Muscle layer of colon (tissue), 2 donors: ENCODE measurements around the gene LRRC8E.
"Not testable (repeated sequence)": the region's sequence is repeated elsewhere in the genome, so short reads cannot be mapped to it uniquely, and the experiment has no call there.

ENCODE experiments used
- H3K27ac ChIP-seq: one replicate; pipeline ENCODE4 v1.7.0; 2013; ENCODE audit warnings: low read depth, mild to moderate bottlenecking, low read length, moderate library complexity
- H3K27me3 ChIP-seq, 2 donors: one replicate each; pipeline ENCODE4 v1.7.0; 2013; ENCODE audit warnings: low read length in 2 of 2, mild to moderate bottlenecking in 2 of 2; ENCODE audit not compliant: insufficient read depth in 2 of 2, control insufficient read depth in 1 of 2
- H3K36me3 ChIP-seq: one replicate; pipeline ENCODE4 v1.7.0; 2013; ENCODE audit warnings: mild to moderate bottlenecking, low read length; ENCODE audit not compliant: insufficient read depth
- H3K4me1 ChIP-seq: one replicate; pipeline ENCODE4 v1.7.0; 2013; ENCODE audit warnings: mild to moderate bottlenecking, low read length; ENCODE audit not compliant: insufficient read depth
- H3K4me3 ChIP-seq, 2 donors: one replicate each; pipeline ENCODE4 v1.7.0; 2013; ENCODE audit warnings: low read length in 2 of 2, low read depth in 1 of 2, mild to moderate bottlenecking in 1 of 2, moderate library complexity in 1 of 2
- H3K9ac ChIP-seq: one replicate; pipeline ENCODE4 v1.7.0; 2013; ENCODE audit warnings: low read length
- H3K9me3 ChIP-seq: one replicate; pipeline ENCODE4 v1.7.0; 2013; ENCODE audit warnings: mild to moderate bottlenecking, low read length
- donor health status: abdominal sarcoma.
- donor health status: Adenocarcinoma of cecum.

Gene LRRC8E

GRCh38 chr19:7928334-7928706, 40.0 kb downstream of the LRRC8E start:
- Histone ChIP-seq H3K36me3 (peaks cover 33% of the 10 kb centered on the region), H3K4me3 (peak overlapping the region in 1 of 2 donors; percentile 42), H3K27ac (peak overlapping the region; percentile 84), H3K27me3 (no peaks in the 10 kb centered on the region), H3K9me3 (no peaks in the 10 kb centered on the region), H3K9ac (peak overlapping the region; percentile 82), H3K4me1 (peaks cover 62% of the 10 kb centered on the region)

DNA sequence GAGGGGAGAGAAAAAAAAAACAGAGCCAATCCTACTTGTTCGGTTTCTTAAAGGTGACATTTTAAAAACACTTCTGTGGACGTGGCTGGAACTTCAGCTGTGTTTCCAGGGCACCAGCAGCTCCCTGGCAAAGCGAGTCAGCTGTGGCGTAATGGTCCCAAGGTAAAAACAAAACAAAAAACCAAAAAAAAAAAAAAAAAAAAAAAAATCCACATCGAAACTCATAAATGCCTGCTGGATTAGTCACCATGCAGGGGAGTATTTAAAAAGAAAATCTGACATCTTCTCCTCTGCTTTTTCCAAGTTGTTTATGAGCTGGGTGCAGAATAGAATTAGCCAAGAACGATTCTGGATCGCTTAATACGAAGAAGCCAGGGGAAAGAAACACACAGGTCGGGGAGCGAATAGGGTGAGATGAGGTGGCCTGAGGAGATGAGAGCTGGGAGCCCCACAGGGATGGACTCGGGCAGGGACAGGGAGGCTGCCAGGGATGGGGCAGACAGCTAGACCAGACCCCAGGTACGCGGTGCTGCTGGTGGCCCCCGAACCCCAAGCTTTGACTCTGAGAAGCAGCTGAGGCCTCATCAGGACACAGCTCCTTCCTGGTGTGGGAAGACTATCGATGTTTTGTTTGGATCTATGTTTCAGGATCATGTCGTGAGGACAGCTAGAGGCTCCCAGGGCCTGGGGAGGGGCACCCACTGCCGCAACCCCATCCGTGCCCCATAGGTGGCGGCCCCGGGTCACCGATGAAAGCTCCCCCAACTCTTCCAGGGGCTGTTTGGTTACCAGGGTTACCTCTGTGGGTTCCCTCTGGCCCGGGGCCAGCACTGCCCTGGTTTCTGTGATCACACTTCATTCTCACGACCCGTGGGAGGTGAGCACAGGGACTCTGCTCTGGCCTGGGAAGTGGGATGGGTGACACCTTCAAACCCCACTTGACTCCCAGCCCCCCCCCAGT, 40.7 kb downstream of the LRRC8E start:
- Histone ChIP-seq H3K27me3 (no peaks in the 10 kb centered on the region), H3K9ac (peak overlapping the region; percentile 82), H3K4me1 (peaks cover 59% of the 10 kb centered on the region), H3K9me3 (no peaks in the 10 kb centered on the region), H3K36me3 (peaks cover 40% of the 10 kb centered on the region), H3K4me3 (peak overlapping the region in 1 of 2 donors; percentile 42), H3K27ac (peak overlapping the region; percentile 84)

- H3K9ac ChIP-seq, result peak overlapping the region; percentile 11
- H3K4me1 ChIP-seq, result peaks cover 59% of the 10 kb centered on the region
- not testable (repeated sequence) for H3K4me3 ChIP-seq, H3K9me3 ChIP-seq, H3K27me3 ChIP-seq
- H3K27ac ChIP-seq, result peak overlapping the region; percentile 87
- H3K36me3 ChIP-seq, result peaks cover 48% of the 10 kb centered on the region
These were observed 41.7 kb downstream of the LRRC8E start for GRCh38 chr19:7930030-7930429.

- peaks cover 55% of the 10 kb centered on the region for H3K36me3 ChIP-seq
- no peak overlapping the region for H3K4me3 ChIP-seq
- H3K9me3 ChIP-seq, result no peaks in the 10 kb centered on the region
- no peaks in the 10 kb centered on the region for H3K27me3 ChIP-seq
- H3K4me1 ChIP-seq, result peaks cover 59% of the 10 kb centered on the region
- peak overlapping the region; percentile 87 for H3K27ac ChIP-seq
- peak overlapping the region; percentile 11 for H3K9ac ChIP-seq
These were observed 42.5 kb downstream of the LRRC8E start for GRCh38 chr19:7930765-7931164.

GRCh38 chr19:7931221-7932061, 43.1 kb downstream of the LRRC8E start:
- peaks cover 62% of the 10 kb centered on the region for H3K36me3 ChIP-seq
- peak overlapping the region; percentile 11 for H3K9ac ChIP-seq
- no peak overlapping the region for H3K4me3 ChIP-seq
- H3K9me3 ChIP-seq, result no peaks in the 10 kb centered on the region
- H3K27ac ChIP-seq, result peak overlapping the region; percentile 88
- peaks cover 56% of the 10 kb centered on the region for H3K4me1 ChIP-seq
- H3K27me3 ChIP-seq, result no peaks in the 10 kb centered on the region

DNA sequence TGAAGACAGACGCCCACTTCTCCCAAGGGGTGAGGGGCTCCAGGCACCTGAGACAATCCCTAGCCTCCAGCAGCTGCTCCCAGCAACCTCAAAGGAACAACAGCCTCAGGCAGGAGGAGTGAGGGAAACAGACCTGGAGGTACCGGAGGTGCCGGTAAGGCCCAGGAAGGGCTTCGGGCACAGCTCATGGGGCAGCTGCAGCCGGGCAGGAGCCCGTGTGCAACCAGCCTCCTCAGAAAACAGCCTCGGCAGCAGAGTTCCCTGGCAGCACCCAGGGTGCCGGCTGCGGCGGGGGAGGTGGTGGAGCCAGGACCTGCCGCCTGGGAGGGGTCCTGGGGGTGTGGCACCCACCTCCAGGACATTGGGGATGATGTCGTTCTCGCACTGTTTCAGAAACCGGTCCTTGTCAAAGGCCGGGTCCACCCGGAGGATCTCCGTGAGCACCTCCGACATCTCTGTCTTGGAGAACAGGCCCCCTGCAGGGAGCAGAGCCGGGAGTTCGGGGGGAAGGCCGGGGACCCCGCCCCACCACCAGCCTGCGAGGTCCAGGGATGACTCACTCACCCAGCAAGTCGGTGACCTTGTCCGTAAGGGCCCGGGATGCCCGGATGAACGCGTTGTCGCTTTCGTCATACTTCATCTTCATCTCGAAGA, 44.1 kb downstream of the LRRC8E start:
- no peak overlapping the region for H3K4me3 ChIP-seq
- H3K9me3 ChIP-seq, result no peaks in the 10 kb centered on the region
- no peak overlapping the region for H3K9ac ChIP-seq
- no peaks in the 10 kb centered on the region for H3K27me3 ChIP-seq
- peaks cover 68% of the 10 kb centered on the region for H3K36me3 ChIP-seq
- peak overlapping the region; percentile 24 for H3K27ac ChIP-seq
- peaks cover 46% of the 10 kb centered on the region for H3K4me1 ChIP-seq

DNA sequence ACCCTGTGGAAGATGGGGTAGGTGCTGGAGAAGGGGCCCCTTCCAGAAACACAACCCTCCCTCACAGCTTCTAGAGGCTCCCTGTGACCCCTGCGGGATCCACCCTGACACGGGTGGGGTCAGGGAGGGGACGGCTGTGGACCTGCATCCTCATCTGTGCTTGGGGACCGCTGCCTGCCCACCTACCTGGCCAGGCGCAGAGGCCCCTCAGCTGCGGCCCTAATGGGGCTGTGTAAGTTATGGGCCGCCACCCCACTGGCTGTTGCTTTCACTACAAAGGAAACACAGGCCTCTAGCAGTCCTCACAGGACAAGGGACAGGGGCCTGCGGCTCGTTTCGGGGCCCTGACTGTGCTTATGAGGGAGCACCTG, 44.6 kb downstream of the LRRC8E start:
- Histone ChIP-seq H3K27me3 (no peaks in the 10 kb centered on the region), H3K9me3 (no peaks in the 10 kb centered on the region), H3K4me1 (peaks cover 41% of the 10 kb centered on the region), H3K4me3 (no peak overlapping the region), H3K27ac (peak overlapping the region; percentile 24), H3K36me3 (peaks cover 69% of the 10 kb centered on the region), H3K9ac (no peak overlapping the region)

DNA sequence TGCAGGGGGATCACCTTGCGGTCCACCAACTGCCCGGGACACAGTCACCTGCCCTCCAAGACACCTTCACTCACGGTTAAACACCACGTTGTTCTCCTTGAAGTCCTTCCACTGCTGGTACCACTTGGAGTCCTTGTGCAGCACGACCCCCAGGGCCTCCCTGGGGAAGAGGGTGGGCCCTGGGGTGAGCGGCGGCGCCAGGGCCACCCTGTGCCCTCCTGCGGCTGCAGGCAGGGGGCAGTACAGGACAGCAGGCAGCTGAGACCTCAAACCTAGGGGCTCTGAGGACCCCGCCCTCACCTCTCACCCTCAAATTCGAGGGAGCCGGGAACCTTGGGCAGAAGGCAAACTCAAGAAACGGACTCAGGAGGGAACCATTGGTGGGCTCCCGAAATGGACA, 45.1 kb downstream of the LRRC8E start:
- Histone ChIP-seq H3K36me3 (peaks cover 74% of the 10 kb centered on the region), H3K9ac (no peak overlapping the region)

DNA sequence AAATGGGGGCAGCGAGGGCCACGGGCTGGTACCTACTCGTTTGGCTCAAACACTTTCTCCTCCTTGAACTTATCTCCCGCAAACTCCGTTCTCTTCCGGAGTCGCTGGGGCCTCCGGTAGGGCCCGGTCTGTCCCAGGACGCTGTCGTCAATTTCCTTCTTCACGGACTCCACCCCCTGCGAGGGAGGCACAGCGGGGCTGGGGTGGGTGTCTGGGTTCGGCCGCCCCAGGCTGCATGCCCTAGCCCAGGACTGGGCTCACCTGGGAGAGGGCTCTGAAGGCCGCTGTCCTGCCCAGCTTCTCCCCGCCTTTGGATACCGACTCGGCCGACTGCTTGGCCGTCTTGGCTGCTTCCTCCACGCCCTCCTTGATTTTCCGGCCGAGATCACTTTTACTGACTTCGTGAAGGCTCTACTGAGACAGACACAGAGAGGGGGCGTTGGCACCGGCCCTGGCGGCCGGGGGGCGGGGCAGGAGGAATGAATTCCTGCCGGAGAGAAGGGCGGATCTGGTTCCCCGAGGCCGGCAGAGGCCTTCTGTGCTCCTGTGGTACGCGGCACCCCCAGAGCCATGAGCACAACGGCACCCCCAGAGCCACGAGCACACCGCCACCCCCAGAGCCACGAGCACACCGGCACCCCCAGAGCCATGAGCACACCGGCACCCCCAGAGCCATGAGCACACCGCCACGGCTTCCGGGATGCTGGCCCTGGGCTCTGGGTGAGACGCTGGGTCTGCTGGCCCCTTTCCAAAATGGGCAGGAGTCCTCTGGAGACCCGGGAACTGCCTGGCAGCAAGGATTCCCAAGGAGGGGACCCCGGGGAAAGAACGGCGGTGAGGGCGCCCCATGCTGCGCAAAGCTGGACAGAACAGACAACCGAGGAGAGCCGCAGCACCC, 45.8 kb downstream of the LRRC8E start:
- Histone ChIP-seq H3K36me3 (peaks cover 75% of the 10 kb centered on the region), H3K27me3 (no peaks in the 10 kb centered on the region), H3K9ac (no peak overlapping the region), H3K4me1 (peaks cover 30% of the 10 kb centered on the region), H3K4me3 (no peak overlapping the region), H3K27ac (no peak overlapping the region), H3K9me3 (no peaks in the 10 kb centered on the region)

More for the DNA sequence above, 45.1 kb downstream of the LRRC8E start:
- H3K9me3 ChIP-seq, result no peaks in the 10 kb centered on the region
- H3K4me1 ChIP-seq, result peaks cover 36% of the 10 kb centered on the region
- H3K27me3 ChIP-seq, result no peaks in the 10 kb centered on the region
- no peak overlapping the region for H3K4me3 ChIP-seq
- no peak overlapping the region for H3K27ac ChIP-seq

DNA sequence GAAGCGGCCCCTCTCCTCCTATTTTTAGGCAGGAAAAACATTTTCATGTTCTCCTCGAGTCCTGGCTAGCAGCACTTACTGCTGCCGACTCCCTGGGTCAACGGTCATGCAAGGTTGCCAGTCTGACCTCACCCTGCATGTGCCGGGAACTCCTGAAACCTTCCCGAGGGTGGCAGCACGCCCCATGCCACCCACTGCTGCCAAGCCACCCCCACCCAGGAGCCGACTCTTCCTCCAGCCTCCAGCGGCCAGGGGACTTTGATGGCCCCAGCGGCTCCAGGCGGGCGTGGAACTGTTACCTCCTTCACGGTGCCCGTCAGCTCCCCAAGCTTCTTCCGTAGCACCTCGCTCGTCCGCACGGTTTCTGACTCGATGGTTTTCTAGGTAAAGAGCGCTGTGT, 46.5 kb downstream of the LRRC8E start:
- Histone ChIP-seq H3K9me3 (no peaks in the 10 kb centered on the region), H3K36me3 (peaks cover 76% of the 10 kb centered on the region), H3K4me1 (peaks cover 23% of the 10 kb centered on the region)

More for the DNA sequence above, 46.5 kb downstream of the LRRC8E start:
- Histone ChIP-seq H3K9ac (no peak overlapping the region), H3K4me3 (no peak overlapping the region), H3K27ac (no peak overlapping the region), H3K27me3 (no peaks in the 10 kb centered on the region)
